SK-N-SH (cell line): ENCODE data around the gene R3HDM1.

Experiments
- CTCF ChIP-seq: fragments of 200-600 bp; sonication (generic); IDR thresholded peaks from 2 replicates; pipeline ENCODE4 v1.6.1; 2017; ENCODE audit warnings: antibody characterized with exemption, mild to moderate bottlenecking, moderate library complexity
- EZH2phosphoT487 ChIP-seq: fragments of 200-600 bp; sonication (generic); IDR thresholded peaks from 2 replicates; pipeline ENCODE4 v1.6.1; 2017; ENCODE audit warnings: low read depth, mixed run types, mild to moderate bottlenecking, antibody characterized with exemption, moderate library complexity, borderline replicate concordance
- FOXM1 ChIP-seq: IDR thresholded peaks from 2 replicates; pipeline ENCODE4 v1.4.0; 2012; ENCODE audit warnings: low read depth, mild to moderate bottlenecking
- JUND ChIP-seq: IDR thresholded peaks from 2 replicates; pipeline ENCODE4 v1.4.0; 2012
- MEF2A ChIP-seq: IDR thresholded peaks from 2 replicates; pipeline ENCODE4 v1.4.0; 2012; ENCODE audit warnings: low read depth, borderline replicate concordance
- POLR2AphosphoS5 ChIP-seq: IDR thresholded peaks from 2 replicates; pipeline ENCODE4 v1.6.1; 2012; ENCODE audit warnings: low read depth, low read length
- REST ChIP-seq: IDR thresholded peaks from 2 replicates; pipeline ENCODE4 v1.6.1; 2012; ENCODE audit warnings: mild to moderate bottlenecking, low read depth, low read length, moderate library complexity
- SIN3A ChIP-seq: IDR thresholded peaks from 2 replicates; pipeline ENCODE4 v1.6.1; 2012; ENCODE audit warnings: low read depth, mild to moderate bottlenecking, low read length, moderate library complexity, borderline replicate concordance

GRCh38 chr2:135630488-135630887 lies 99.2 kb downstream of the R3HDM1 start:
- TF ChIP-seq REST (no peak), CTCF (no peak), MEF2A (no peak), JUND (no peak), EZH2phosphoT487 (no peak), POLR2AphosphoS5 (no peak), FOXM1 (no peak), SIN3A (no peak)
